Eye (tissue), 1 donor: ENCODE results near the gene SOD1.
"Not testable (repeated sequence)": the region's sequence is repeated elsewhere in the genome, so short reads cannot be mapped to it uniquely, and the experiment has no call there.

Source experiments
- DNase-seq: peaks from one replicate; pipeline ENCODE4 v3.0.0-alpha.2; 2015

Gene SOD1

GRCh38 chr21:31659536-31660258, at the start of gene SOD1:
TSS of gene SOD1 (plus strand) at chr21:31659693. CDS start at chr21:31659770, 77 bp downstream.
- DNase-seq: peak; percentile 97

DNA sequence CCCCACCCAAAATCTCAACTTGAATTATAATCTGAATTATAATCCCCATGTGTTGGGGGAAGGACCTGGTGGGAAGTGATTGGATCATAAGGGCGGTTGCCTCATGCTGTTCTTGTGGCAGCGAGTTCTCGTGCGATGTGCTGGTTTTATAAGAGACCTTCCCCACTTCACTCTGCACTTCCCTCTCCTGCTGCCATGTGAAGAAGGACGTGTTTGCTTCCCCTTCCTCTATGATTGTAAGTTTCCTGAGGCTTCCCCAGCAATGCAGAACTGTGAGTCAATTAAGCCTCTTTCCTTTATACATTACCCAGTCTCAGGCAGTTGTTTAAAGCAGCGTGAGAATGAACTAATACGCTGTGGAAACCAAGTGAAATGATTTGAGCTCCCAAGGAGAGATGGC, 48.0 kb upstream of the SOD1 start:
- DNase-seq: no peak

DNA sequence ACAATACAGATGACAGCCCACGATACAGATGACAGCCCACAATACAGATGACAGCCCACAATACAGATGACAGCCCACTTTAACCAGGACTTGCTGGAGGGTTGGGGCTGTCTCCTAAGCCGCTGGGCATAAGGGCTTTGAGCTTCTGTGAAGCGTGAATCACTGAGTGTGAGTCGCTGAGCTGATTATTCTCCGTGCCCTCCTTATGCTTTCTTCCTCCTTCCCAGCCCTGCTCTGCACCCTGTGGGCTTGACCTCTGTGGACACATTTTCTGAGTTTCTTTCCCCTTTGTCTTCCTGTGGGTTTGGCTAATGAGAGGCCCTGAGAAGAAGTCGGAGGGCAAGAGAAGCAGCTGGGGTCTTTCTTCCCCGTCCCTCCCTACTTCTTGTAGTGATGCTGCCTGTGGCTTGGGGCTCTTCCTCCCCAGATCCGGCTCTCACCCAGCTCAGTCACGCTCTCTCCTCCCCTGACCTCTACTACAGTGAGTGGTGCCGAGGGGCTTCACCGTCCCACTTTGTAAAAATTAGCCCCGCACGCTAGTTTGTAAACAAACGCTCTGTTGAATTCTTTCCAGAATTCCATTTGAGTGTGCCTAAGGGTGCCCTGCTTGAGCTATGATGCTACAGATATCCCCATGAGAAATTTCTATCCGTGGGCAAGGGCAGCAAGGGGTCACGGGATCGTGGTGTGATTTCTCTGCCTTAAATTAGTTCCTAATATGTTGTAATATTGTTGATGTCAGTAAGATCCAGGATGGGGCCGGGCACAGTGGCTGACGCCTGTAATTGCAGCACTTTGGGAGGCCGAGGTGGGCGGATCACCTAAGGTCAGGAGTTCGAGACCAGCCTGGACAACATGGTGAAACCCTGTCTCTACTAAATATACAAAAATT, 46.4 kb upstream of the SOD1 start:
- peak; percentile 90 for DNase-seq

DNA sequence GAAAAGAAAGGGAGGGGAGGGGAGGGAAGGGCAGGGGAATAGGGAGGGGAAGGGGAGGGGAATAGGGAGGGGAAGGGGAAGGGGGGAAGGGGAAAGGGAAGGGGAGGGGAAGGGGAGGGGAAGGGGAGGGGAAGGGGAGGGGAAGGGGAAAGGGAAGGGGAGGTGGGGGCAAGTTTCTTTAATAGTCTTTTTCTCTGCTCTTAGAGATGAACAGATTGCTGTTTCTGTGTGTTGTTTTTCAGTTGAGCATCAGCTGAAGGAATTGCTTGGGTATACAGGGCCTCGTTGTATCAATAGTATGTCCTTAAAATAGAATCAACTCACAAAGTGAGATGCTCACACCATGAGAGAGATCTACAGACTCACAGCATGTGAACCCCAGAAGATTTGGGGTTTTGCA, 44.8 kb upstream of the SOD1 start:
- no peak for DNase-seq

DNA sequence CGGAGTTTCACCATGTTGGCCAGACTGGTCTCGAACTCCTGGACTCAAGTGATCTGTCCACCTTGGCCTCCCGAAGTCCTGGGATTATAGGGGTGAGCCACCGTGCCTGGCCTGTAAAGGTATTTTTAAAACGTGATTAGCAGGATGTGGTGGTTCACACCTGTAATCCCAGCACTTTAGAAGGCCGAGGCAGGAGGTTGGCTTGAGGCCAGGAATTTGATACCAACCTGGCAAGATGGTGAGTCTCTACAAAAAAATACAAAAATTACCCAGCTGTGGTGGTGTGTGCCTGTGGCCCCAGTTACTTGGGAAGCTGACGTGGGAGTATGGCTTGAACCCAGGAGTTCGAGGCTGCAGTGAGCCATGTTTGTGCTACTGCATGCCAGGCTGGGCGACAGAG, 43.3 kb upstream of the SOD1 start:
- no peak for DNase-seq

DNA sequence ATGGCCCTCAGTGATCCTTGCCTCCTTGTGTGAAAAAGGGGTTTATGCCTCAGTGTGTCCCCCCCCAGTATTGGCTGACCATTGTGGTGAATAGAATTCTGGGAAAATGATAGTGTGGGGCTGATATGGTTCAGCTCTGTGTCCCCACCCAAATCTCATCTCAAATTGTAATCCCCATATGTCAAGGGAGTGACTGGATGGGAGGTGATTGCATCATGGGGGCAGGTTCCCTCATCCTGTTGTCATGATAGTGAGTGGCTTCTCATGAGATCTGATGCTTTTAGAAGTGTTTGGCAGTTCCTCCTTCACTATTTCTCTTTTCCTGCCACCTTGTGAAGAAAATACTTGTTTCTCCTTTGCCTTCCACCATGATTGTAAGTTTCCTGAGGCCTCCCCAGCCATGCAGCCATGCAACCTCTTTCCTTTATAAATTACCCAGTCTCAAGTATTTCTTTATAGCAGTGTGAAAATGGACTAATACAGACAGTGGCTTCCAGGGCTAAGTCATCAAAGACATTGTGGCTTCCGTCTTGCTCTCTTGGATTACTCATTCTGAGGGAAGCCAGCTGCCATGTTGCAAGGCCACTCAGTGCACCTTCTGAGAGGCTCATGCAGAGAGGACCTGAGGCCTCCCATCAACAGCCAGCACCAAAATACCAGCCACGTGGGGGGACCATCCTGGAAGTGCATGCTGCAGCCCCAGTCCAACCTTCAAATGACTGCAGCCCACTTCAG, 40.6 kb upstream of the SOD1 start:
- no peak for DNase-seq

- DNase-seq: no peak
Measured at GRCh38 chr21:31622397-31622796, 37.1 kb upstream of the SOD1 start.

GRCh38 chr21:31623664-31624063, 35.8 kb upstream of the SOD1 start:
- DNase-seq: peak; percentile 21

GRCh38 chr21:31624181-31624580, 35.3 kb upstream of the SOD1 start:
- no peak for DNase-seq

GRCh38 chr21:31624961-31625491, 34.5 kb upstream of the SOD1 start:
- no peak for DNase-seq

DNA sequence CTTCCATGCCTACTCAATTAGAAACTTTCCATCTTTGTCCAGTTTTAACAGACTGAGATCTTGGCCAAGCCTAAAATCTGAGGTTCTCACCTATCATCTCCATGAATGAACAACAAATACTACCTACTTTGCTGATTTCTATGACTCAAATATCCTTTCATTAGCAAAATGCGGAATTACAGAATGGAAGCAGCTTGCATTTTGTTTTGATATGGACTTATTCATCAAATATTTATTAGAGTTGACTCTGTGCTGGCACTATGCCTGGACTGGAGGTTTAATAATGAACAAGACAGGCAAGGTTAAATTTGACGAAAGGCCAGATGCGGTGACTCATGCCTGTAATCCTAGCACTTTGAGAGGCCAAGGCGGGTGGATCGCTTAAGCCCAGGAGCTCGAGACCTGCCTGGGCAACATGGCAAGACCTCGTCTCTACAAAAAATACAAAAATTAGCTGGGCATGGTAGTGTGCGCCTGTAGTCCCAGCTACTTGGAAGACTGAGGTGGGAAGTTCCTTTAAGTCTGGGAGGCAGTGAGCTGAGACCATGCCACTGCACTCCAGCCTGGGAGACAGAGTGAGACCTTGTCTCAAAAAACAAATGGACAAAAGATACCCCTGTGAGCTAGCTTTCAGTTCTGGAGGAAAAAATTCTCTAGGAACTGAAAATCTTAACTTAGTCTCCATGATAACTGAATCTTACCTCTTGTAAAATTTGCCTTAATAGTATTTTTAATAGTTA, 29.4 kb upstream of the SOD1 start:
- DNase-seq: peak; percentile 47

GRCh38 chr21:31631881-31632280, 27.6 kb upstream of the SOD1 start:
- not testable (repeated sequence) for DNase-seq

GRCh38 chr21:31634993-31635392, 24.5 kb upstream of the SOD1 start:
- no peak for DNase-seq

DNA sequence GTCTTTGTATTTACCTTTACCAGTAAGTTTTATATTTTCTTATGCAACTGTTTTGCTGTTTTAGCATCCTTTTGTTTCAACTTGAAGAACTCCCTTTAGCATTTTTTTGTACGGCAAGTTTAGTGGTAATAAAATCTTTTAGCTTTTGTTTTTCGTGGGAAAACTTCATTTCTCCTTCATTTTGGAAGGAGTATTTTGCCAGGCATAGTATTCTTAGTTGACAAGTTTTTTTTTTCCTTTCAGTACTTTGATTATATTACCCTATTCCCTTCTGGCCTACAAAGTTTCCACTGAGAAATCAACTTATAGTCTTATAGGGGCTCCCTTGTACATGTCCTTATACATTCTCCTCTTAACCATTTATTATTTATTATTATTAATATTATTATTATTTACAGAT, 22.6 kb upstream of the SOD1 start:
- no peak for DNase-seq

DNA sequence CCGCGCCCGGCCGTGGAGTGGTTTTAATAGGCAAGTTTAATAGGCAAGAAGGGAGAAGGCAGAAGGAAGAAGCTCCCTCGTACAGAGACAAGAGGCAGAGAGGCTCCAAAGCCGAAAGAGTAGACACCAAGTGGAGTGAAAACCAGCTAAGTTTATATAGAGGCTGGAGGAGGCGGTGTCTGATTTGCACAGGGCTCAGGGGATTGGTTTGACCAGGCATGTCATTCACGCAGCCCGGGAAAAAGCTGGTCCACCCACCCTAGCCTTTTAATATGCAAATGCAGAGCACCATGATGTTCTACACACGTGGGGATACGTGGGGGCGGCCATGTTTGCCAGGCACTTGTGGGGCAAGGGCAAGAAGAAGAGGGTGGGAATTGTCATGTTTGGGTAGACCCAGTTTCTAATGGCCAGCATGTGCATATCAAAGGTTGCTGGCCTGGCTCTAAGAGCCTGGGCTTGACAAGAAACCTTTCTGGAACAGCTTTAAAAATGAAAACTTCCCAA, 18.0 kb upstream of the SOD1 start:
- no peak for DNase-seq

DNA sequence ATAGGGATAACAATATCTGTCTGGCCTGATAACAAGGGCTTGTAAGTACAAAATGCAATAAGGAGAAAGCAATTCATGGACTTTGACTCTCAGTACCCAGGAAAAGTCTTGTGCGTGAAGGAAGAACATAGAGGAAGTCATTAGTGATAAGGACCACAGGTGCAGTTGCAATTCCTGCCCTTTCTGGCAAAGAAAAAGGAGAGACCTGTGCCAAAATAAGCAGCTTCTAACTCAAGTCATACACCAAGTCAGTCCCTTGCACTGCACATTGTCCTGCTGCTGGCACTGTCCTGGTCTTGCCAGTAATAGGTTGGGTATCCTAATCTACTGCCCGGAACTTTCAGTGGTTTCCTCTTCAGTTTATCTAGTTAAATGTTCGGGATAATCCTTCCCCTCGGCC, 14.8 kb upstream of the SOD1 start:
- DNase-seq: no peak

- no peak for DNase-seq
Measured at GRCh38 chr21:31647650-31648049, 11.8 kb upstream of the SOD1 start.

- no peak for DNase-seq
Measured at GRCh38 chr21:31650930-31651329, 8.6 kb upstream of the SOD1 start.

DNA sequence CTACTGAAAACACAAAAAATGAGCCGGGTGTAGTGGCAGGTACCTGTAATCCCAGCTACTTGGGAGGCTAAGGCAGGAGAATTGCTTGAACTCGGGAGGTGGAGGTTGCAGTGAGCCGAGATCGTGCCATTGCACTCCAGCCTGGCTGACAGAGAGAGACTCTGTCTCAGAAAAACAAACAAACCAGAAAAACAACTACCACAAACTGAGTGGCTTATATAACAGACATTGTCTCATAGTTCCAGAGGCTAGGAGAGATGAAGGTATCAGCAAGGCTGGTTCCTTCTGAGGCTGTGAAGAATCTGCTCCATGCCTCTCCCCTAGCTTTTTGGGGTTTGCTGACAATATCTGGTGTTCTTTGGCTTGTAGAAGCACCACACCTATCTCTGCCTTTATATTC, 8.0 kb upstream of the SOD1 start:
- not testable (repeated sequence) for DNase-seq

- no peak for DNase-seq
Measured at GRCh38 chr21:31654340-31654739, 5.2 kb upstream of the SOD1 start.

DNA sequence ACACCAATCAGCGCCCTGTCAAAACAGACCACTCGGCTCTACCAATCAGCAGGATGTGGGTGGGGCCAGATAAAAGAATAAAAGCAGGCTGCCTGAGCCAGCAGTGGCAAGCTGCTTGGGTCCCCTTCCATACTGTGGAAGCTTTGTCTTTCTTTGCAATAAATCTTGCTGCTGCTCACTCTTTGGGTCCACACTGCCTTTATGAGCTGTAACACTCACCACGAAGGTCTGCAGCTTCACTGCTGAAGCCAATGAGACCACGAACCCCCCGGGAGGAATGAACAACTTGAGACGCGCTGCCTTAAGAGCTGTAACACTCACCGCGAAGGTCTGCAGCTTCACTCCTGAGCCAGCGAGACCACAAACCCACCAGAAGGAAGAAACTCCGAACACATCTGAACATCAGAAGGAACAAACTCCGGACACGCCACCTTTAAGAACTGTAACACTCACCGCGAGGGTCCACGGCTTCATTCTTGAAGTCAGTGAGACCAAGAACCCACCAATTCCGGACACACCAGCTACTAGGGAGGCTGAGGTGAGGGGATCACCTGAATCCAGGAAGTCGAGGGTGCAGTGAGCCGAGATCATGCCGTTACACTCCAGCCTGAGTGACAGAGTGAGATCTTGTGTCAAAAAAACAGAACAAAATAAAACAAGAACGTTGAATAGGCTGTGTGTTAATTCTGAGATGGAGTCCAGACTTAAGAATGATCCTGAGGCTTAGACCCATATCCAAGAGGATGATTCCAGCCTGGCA, 4.5 kb upstream of the SOD1 start:
- not testable (repeated sequence) for DNase-seq
